ENCODE data around the gene HSP90AB1.
A peak's percentile ranks its signal among the peaks of the same experiment; 100 is the strongest.

Gene HSP90AB1

GRCh38 chr6:44291841-44292240, 44.9 kb downstream of the HSP90AB1 start:
- TF ChIP-seq CTCF (IDR thresholded peaks at IDR 0.05; ENCODE audit: insufficient read depth, low read length, missing control alignments) = no peak
- ChIA-PET CTCF (interaction anchor here (0.9 to 2.5 kb wide), 5 partner anchors 13 to 54 kb away, joined by 3 to 9 read pairs (median 3); no protein-coding TSS in a partner anchor), POLR2A (no interaction called here)
- no peak overlapping the region for H3K4me3 ChIP-seq (ENCODE audit: low read depth, low read length)
- no peak for DNase-seq (ENCODE audit: low read depth, low spot score)

GRCh38 chr6:44292661-44293365, 45.9 kb downstream of the HSP90AB1 start:
- DNase-seq (ENCODE audit: low read depth, low spot score) = no peak
- POLR2A ChIA-PET = no interaction called here
- no peak for TF ChIP-seq CTCF (IDR thresholded peaks at IDR 0.05; ENCODE audit: insufficient read depth, low read length, missing control alignments)
- no peak overlapping the region for H3K4me3 ChIP-seq (ENCODE audit: low read depth, low read length)
- CTCF ChIA-PET = interaction anchor here (0.7 to 2.5 kb wide), 5 partner anchors 12 to 24 kb away, joined by 3 to 9 read pairs (median 3); no protein-coding TSS in a partner anchor

GRCh38 chr6:44294832-44295791, 48.2 kb downstream of the HSP90AB1 start:
- no peak overlapping the region for H3K4me3 ChIP-seq (ENCODE audit: low read depth, low read length)
- no peak for TF ChIP-seq CTCF (IDR thresholded peaks at IDR 0.05; ENCODE audit: insufficient read depth, low read length, missing control alignments)
- CTCF ChIA-PET = interaction anchor here (0.9 to 16.0 kb wide), 6 partner anchors 10 to 43 kb away, joined by 4 to 158 read pairs (median 18); partner anchors contain the start of genes AARS2, NFKBIE and TMEM151B
- DNase-seq (ENCODE audit: low read depth, low spot score) = no peak
- POLR2A ChIA-PET = no interaction called here

GRCh38 chr6:44297063-44298038, 50.5 kb downstream of the HSP90AB1 start:
- DNase-seq (ENCODE audit: low read depth, low spot score) = no peak
- peak overlapping the region; percentile 43 for H3K4me3 ChIP-seq (ENCODE audit: low read depth, low read length)
- CTCF ChIA-PET = interaction anchor here (1.0 to 16.0 kb wide), 5 partner anchors 8 to 199 kb away, joined by 3 to 158 read pairs (median 4); partner anchors contain the start of genes AARS2, NFKBIE and TMEM151B
- no peak for TF ChIP-seq CTCF (IDR thresholded peaks at IDR 0.05; ENCODE audit: insufficient read depth, low read length, missing control alignments)
- POLR2A ChIA-PET = interaction anchor here (1.6 kb wide), 1 partner anchor 12 kb away, joined by 5 read pairs; no protein-coding TSS in a partner anchor

GRCh38 chr6:44298055-44298803, 51.3 kb downstream of the HSP90AB1 start:
- no peak for TF ChIP-seq CTCF (IDR thresholded peaks at IDR 0.05; ENCODE audit: insufficient read depth, low read length, missing control alignments)
- no peak for DNase-seq (ENCODE audit: low read depth, low spot score)
- no peak overlapping the region; the same call in 1 of the 2 replicates for H3K4me3 ChIP-seq (ENCODE audit: low read depth, low read length)
- ChIA-PET POLR2A (interaction anchor here (0.8 to 1.6 kb wide), 2 partner anchors 11 to 34 kb away, joined by 3 to 5 read pairs; no protein-coding TSS in a partner anchor), CTCF (interaction anchor here (1.0 to 16.0 kb wide), 5 partner anchors 7 to 200 kb away, joined by 3 to 158 read pairs (median 4); partner anchors contain the start of genes AARS2, NFKBIE and TMEM151B)

All from AG04449 (cell line).